OCI-M2 (cell line): ENCODE results near the gene PPIP5K2.
"Not testable (repeated sequence)": the region's sequence is repeated elsewhere in the genome, so short reads cannot be mapped to it uniquely, and the experiment has no call there.

ENCODE experiments used
- DNase-seq: peaks from one replicate; lab custom pipeline; 2025; ENCODE audit not compliant: unreplicated experiment; lab: John Stamatoyannopoulos, UW

The PPIP5K2 gene

GRCh38 chr5:103120607-103121200 is 603 bp downstream of the PPIP5K2 start:
- no peak for DNase-seq

- DNase-seq, result no peak
These were observed 2.1 kb downstream of the PPIP5K2 start for GRCh38 chr5:103122242-103122641.

- no peak for DNase-seq
These were observed 6.5 kb downstream of the PPIP5K2 start for GRCh38 chr5:103126557-103126956.

- no peak for DNase-seq
These were observed 7.3 kb downstream of the PPIP5K2 start for GRCh38 chr5:103127292-103127817.

GRCh38 chr5:103128202-103128601 is 8.1 kb downstream of the PPIP5K2 start:
- DNase-seq, result no peak

- DNase-seq, result no peak
These were observed 12.6 kb downstream of the PPIP5K2 start for GRCh38 chr5:103132684-103133083.

GRCh38 chr5:103133231-103133630 is 13.1 kb downstream of the PPIP5K2 start:
- no peak for DNase-seq

- DNase-seq, result no peak
These were observed 15.4 kb downstream of the PPIP5K2 start for GRCh38 chr5:103135461-103135860.

- DNase-seq, result no peak
These were observed 18.1 kb downstream of the PPIP5K2 start for GRCh38 chr5:103138202-103138690.

GRCh38 chr5:103139264-103139865 is 19.3 kb downstream of the PPIP5K2 start:
- DNase-seq, result no peak

GRCh38 chr5:103142132-103142531 is 22.0 kb downstream of the PPIP5K2 start:
- DNase-seq, result not testable (repeated sequence)

GRCh38 chr5:103145196-103145595 is 25.1 kb downstream of the PPIP5K2 start:
- DNase-seq, result no peak

GRCh38 chr5:103148213-103148612 is 28.1 kb downstream of the PPIP5K2 start:
- no peak for DNase-seq

- DNase-seq, result no peak
These were observed 31.1 kb downstream of the PPIP5K2 start for GRCh38 chr5:103151156-103151555.

- no peak for DNase-seq
These were observed 46.6 kb downstream of the PPIP5K2 start for GRCh38 chr5:103166706-103167105.

- no peak for DNase-seq
These were observed 54.0 kb downstream of the PPIP5K2 start for GRCh38 chr5:103174147-103174546.

- no peak for DNase-seq
These were observed 57.4 kb downstream of the PPIP5K2 start for GRCh38 chr5:103177543-103177942.

- DNase-seq, result no peak
These were observed 58.1 kb downstream of the PPIP5K2 start for GRCh38 chr5:103178167-103178566.

GRCh38 chr5:103186152-103186551 is 66.1 kb downstream of the PPIP5K2 start:
- no peak for DNase-seq

GRCh38 chr5:103188436-103188835 is 68.3 kb downstream of the PPIP5K2 start:
- no peak for DNase-seq

GRCh38 chr5:103203226-103203625 is 83.1 kb downstream of the PPIP5K2 start:
- no peak for DNase-seq

- DNase-seq, result not testable (repeated sequence)
These were observed 84.9 kb downstream of the PPIP5K2 start for GRCh38 chr5:103204990-103205389.
